CD4-positive, CD25-positive, alpha-beta regulatory T cell (primary cell): ENCODE results near the gene SYPL2. TPM values are rescaled to one million over a fixed set of nuclear protein-coding genes. Genes with fewer than 3 reads are reported as not detected.

Experiments used
- ATAC-seq, 2 donors: fragments of 150-1000 bp; cut with Tn5 transposase; one replicate each; pipeline ENCODE4 v1.10.0; 2021; ENCODE audit warnings: low read depth in 2 of 2, moderate number of reproducible peaks in 2 of 2, moderate library complexity in 1 of 2
- DNase-seq, 3 donors: peaks; one replicate each; pipeline versions ENCODE4 v3.0.0 to v3.0.0-alpha.2; 2012 to 2022; ENCODE audit warnings: mixed read lengths in 1 of 3
- H3K27ac ChIP-seq: one replicate; pipeline ENCODE4 v1.7.0; 2013; ENCODE audit warnings: mild to moderate bottlenecking, low read length; ENCODE audit not compliant: insufficient read depth, poor library complexity, severe bottlenecking
- H3K27me3 ChIP-seq: one replicate; pipeline ENCODE4 v1.7.0; 2013; ENCODE audit warnings: low read length; ENCODE audit not compliant: control insufficient read depth, insufficient read depth
- H3K36me3 ChIP-seq: one replicate; pipeline ENCODE4 v1.7.0; 2013; ENCODE audit warnings: mild to moderate bottlenecking, low read length, moderate library complexity; ENCODE audit not compliant: control insufficient read depth, insufficient read depth
- H3K4me1 ChIP-seq: 2 replicates; pipeline ENCODE4 v1.7.0; 2013; ENCODE audit warnings: mild to moderate bottlenecking, low read length; ENCODE audit not compliant: insufficient read depth, control insufficient read depth, poor library complexity, severe bottlenecking
- H3K4me3 ChIP-seq: one replicate; pipeline ENCODE4 v1.7.0; 2013; ENCODE audit warnings: low read depth, mild to moderate bottlenecking, low read length, moderate library complexity
- H3K9me3 ChIP-seq, 2 experiments: 1 replicate in 1 of 2; 2 replicates in 1 of 2; pipeline ENCODE4 v1.7.0; 2013; ENCODE audit warnings: low read length in 2 of 2, mild to moderate bottlenecking in 1 of 2, moderate library complexity in 1 of 2; ENCODE audit not compliant: control insufficient read depth in 2 of 2
- H3K27ac Mint-ChIP-seq, 3 donors: one replicate each; pipeline ENCODE4 v1.8.0; 2020 to 2022; ENCODE audit warnings: mild to moderate bottlenecking in 3 of 3, mixed read lengths in 3 of 3, moderate library complexity in 2 of 3
- H3K27me3 Mint-ChIP-seq: one replicate; pipeline ENCODE4 v1.8.0; 2022; ENCODE audit warnings: mild to moderate bottlenecking, mixed read lengths
- H3K36me3 Mint-ChIP-seq: one replicate; pipeline ENCODE4 v1.8.0; 2020; ENCODE audit warnings: mixed read lengths
- H3K4me1 Mint-ChIP-seq, 4 donors: one replicate each; pipeline ENCODE4 v1.8.0; 2020 to 2022; ENCODE audit warnings: mixed read lengths in 4 of 4, mild to moderate bottlenecking in 1 of 4
- H3K4me3 Mint-ChIP-seq, 4 donors: one replicate each; pipeline ENCODE4 v1.8.0; 2020 to 2022; ENCODE audit warnings: mild to moderate bottlenecking in 4 of 4, mixed read lengths in 4 of 4, moderate library complexity in 3 of 4
- H3K9me3 Mint-ChIP-seq, 7 donors: one replicate each; pipeline ENCODE4 v1.8.0; 2020 to 2022; ENCODE audit warnings: mixed read lengths in 7 of 7, mild to moderate bottlenecking in 3 of 7, moderate library complexity in 2 of 7
- polyA plus RNA-seq, 4 donors: library from polyadenylated mRNA; unstranded; fragments of 300-500 nt; fragmentation: Illumina TruSeq; gene quantifications; one replicate each; pipeline ENCODE4 v1.2.3, GENCODE V29; 2021
- total RNA-seq: library from RNA; stranded (reverse); gene quantifications from one replicate; pipeline ENCODE4 v1.2.3, GENCODE V29; 2022

The SYPL2 gene
- total and polyA plus RNA-seq, 5 donors from 2014 or later: not detected

DNA sequence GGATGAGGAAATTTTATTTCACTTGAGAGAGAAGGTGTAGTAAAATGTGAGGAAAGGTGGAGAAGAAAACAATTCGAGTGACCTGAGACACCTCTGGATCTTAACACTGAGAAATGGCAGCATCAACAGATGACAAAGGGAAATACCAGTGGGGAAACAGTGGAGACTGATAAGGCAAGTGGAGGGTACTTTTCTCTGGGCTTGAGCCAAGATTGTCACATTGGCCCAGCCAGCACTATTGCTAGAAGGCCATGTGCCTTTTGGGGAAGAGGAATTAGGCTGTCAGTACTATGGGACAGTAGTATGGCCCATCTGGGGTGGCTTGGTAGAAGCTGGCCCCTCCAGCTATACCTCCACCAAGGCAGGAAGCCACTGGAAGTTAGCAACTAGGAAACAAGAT, 8.4 kb downstream of the SYPL2 start:
- Histone ChIP-seq H3K4me3 (no peak overlapping the region), H3K9me3 (no peaks in the 10 kb centered on the region), H3K36me3 (no peaks in the 10 kb centered on the region), H3K27ac (no peak overlapping the region), H3K27me3 (peaks cover 27% of the 10 kb centered on the region), H3K4me1 (no peaks in the 10 kb centered on the region)
- peaks cover 0 to 8% (median 4%) of the 10 kb centered on the region in 4 donors for H3K4me1 Mint-ChIP-seq
- no peaks in the 10 kb centered on the region for H3K36me3 Mint-ChIP-seq
- H3K27me3 Mint-ChIP-seq: peaks cover 65% of the 10 kb centered on the region
- peaks cover 0 to 2% (median 0%) of the 10 kb centered on the region in 7 donors for H3K9me3 Mint-ChIP-seq
- no peak overlapping the region for H3K4me3 Mint-ChIP-seq
- no peak for ATAC-seq
- H3K27ac Mint-ChIP-seq: no peak overlapping the region
- DNase-seq: no peak

DNA sequence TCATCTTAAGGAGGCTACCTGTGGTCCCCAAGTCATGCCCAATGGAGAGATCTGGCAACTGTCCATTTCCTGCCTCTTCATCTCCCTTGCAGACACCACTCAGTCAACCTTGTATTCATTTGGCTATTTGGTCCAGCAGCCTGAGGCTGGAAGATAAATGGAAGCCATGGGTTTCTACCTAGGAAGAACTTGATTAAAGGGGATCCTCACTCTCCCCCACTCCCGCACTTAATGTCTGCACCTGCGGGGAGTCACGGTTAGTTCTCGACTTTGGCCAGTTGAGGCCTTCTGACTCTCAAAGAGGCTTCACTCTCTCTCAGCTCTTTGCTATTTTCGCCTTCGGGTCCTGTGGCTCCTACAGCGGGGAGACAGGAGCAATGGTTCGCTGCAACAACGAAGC, 8.9 kb downstream of the SYPL2 start:
- peaks cover 0 to 2% (median 0%) of the 10 kb centered on the region in 7 donors for H3K9me3 Mint-ChIP-seq
- peaks cover 21% of the 10 kb centered on the region for H3K27me3 ChIP-seq
- H3K27ac ChIP-seq: no peak overlapping the region
- H3K27ac Mint-ChIP-seq: no peak overlapping the region
- H3K4me1 Mint-ChIP-seq: peaks cover 0 to 8% (median 4%) of the 10 kb centered on the region in 4 donors
- ATAC-seq (no peak), DNase-seq (no peak)
- no peaks in the 10 kb centered on the region for H3K36me3 Mint-ChIP-seq
- H3K4me3 ChIP-seq: no peak overlapping the region
- no peaks in the 10 kb centered on the region for H3K9me3 ChIP-seq
- H3K4me1 ChIP-seq: no peaks in the 10 kb centered on the region
- H3K4me3 Mint-ChIP-seq: no peak overlapping the region
- H3K36me3 ChIP-seq: no peaks in the 10 kb centered on the region
- peaks cover 59% of the 10 kb centered on the region for H3K27me3 Mint-ChIP-seq

GRCh38 chr1:109476825-109477224, 10.5 kb downstream of the SYPL2 start:
- Histone ChIP-seq H3K4me1 (no peaks in the 10 kb centered on the region), H3K9me3 (no peaks in the 10 kb centered on the region), H3K27ac (no peak overlapping the region), H3K36me3 (no peaks in the 10 kb centered on the region), H3K4me3 (no peak overlapping the region), H3K27me3 (peaks cover 10% of the 10 kb centered on the region)
- DNase-seq (no peak), ATAC-seq (no peak)
- Mint-ChIP-seq H3K4me3 (no peak overlapping the region), H3K9me3 (peaks cover 0 to 2% (median 0%) of the 10 kb centered on the region in 7 donors), H3K27ac (no peak overlapping the region), H3K27me3 (peaks cover 47% of the 10 kb centered on the region), H3K36me3 (no peaks in the 10 kb centered on the region), H3K4me1 (peaks cover 0 to 8% (median 4%) of the 10 kb centered on the region in 4 donors)

- no peaks in the 10 kb centered on the region for H3K36me3 Mint-ChIP-seq
- DNase-seq: no peak
- no peak overlapping the region for H3K4me3 Mint-ChIP-seq
- H3K4me3 ChIP-seq: no peak overlapping the region
- ATAC-seq: no peak
- H3K27me3 Mint-ChIP-seq: peaks cover 37% of the 10 kb centered on the region
- H3K9me3 Mint-ChIP-seq: peaks cover 0 to 2% (median 0%) of the 10 kb centered on the region in 7 donors
- H3K9me3 ChIP-seq: no peaks in the 10 kb centered on the region
- no peaks in the 10 kb centered on the region for H3K36me3 ChIP-seq
- no peak overlapping the region for H3K27ac Mint-ChIP-seq
- peaks cover 0 to 14% (median 11%) of the 10 kb centered on the region in 4 donors for H3K4me1 Mint-ChIP-seq
- H3K4me1 ChIP-seq: peaks cover 1% of the 10 kb centered on the region
- H3K27me3 ChIP-seq: peaks cover 9% of the 10 kb centered on the region
- H3K27ac ChIP-seq: no peak overlapping the region
These were observed 11.5 kb downstream of the SYPL2 start for GRCh38 chr1:109477821-109478220.

DNA sequence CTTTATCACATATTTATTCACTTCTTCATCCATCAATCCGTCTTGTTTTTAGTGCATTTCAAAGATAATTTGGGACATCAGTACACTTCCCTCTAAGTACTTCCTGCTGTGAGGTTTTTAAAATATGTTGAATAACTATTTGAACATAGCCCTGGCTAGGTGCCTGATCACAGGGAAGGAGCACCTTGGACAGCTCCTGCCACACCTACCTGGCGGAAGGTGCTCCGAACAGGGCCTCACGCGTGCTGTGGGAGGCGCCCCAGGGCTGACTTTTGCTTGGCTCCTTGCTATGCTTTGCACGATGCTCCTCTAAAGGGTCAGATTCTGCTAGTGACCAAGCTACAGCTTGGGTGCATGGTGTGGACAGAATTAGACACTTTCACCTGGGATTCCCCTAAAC, 12.5 kb downstream of the SYPL2 start:
- peaks cover 0 to 23% (median 16%) of the 10 kb centered on the region in 4 donors for H3K4me1 Mint-ChIP-seq
- ATAC-seq: no peak
- H3K4me3 Mint-ChIP-seq: peak overlapping the region in 1 of 4 donors; percentile 6

GRCh38 chr1:109479311-109479710, 13.0 kb downstream of the SYPL2 start:
- DNase-seq (no peak), ATAC-seq (no peak)
- Mint-ChIP-seq H3K4me3 (no peak overlapping the region), H3K27ac (no peak overlapping the region), H3K4me1 (peaks cover 0 to 26% (median 18%) of the 10 kb centered on the region in 4 donors), H3K9me3 (peaks cover 0 to 2% (median 0%) of the 10 kb centered on the region in 7 donors), H3K36me3 (no peaks in the 10 kb centered on the region), H3K27me3 (peaks cover 34% of the 10 kb centered on the region)
- peaks cover 6% of the 10 kb centered on the region for H3K27me3 ChIP-seq
- H3K27ac ChIP-seq: no peak overlapping the region
- peaks cover 10% of the 10 kb centered on the region for H3K4me1 ChIP-seq
- H3K36me3 ChIP-seq: no peaks in the 10 kb centered on the region
- H3K4me3 ChIP-seq: no peak overlapping the region
- H3K9me3 ChIP-seq: no peaks in the 10 kb centered on the region

More for the DNA sequence above, 12.5 kb downstream of the SYPL2 start:
- Mint-ChIP-seq H3K9me3 (peaks cover 0 to 2% (median 0%) of the 10 kb centered on the region in 7 donors), H3K36me3 (no peaks in the 10 kb centered on the region), H3K27ac (no peak overlapping the region), H3K27me3 (peaks cover 34% of the 10 kb centered on the region)
- H3K27me3 ChIP-seq: peaks cover 8% of the 10 kb centered on the region
- no peak overlapping the region for H3K27ac ChIP-seq
- peaks cover 9% of the 10 kb centered on the region for H3K4me1 ChIP-seq
- H3K36me3 ChIP-seq: no peaks in the 10 kb centered on the region
- no peak overlapping the region for H3K4me3 ChIP-seq
- H3K9me3 ChIP-seq: no peaks in the 10 kb centered on the region
- peak in 2 of 3 donors; percentile 40 to 54 for DNase-seq

GRCh38 chr1:109479901-109480300, 13.6 kb downstream of the SYPL2 start:
- Mint-ChIP-seq H3K4me3 (peak overlapping the region in 1 of 4 donors; percentile 63), H3K4me1 (peaks cover 0 to 32% (median 21%) of the 10 kb centered on the region in 4 donors), H3K9me3 (peaks cover 0 to 2% (median 0%) of the 10 kb centered on the region in 7 donors), H3K36me3 (no peaks in the 10 kb centered on the region), H3K27ac (no peak overlapping the region), H3K27me3 (peaks cover 33% of the 10 kb centered on the region)
- no peak overlapping the region for H3K4me3 ChIP-seq
- no peak overlapping the region for H3K27ac ChIP-seq
- peaks cover 16% of the 10 kb centered on the region for H3K4me1 ChIP-seq
- H3K36me3 ChIP-seq: no peaks in the 10 kb centered on the region
- peaks cover 3% of the 10 kb centered on the region for H3K27me3 ChIP-seq
- no peak for ATAC-seq
- H3K9me3 ChIP-seq: no peaks in the 10 kb centered on the region
- DNase-seq: no peak

GRCh38 chr1:109481646-109482045, 15.3 kb downstream of the SYPL2 start:
- DNase-seq: no peak
- H3K27me3 Mint-ChIP-seq: peaks cover 18% of the 10 kb centered on the region
- peaks cover 4% of the 10 kb centered on the region for H3K36me3 Mint-ChIP-seq
- ATAC-seq: no peak
- no peaks in the 10 kb centered on the region for H3K9me3 Mint-ChIP-seq
- no peaks in the 10 kb centered on the region for H3K9me3 ChIP-seq
- no peak overlapping the region for H3K27ac Mint-ChIP-seq
- H3K27ac ChIP-seq: no peak overlapping the region
- peaks cover 0 to 39% (median 28%) of the 10 kb centered on the region in 4 donors for H3K4me1 Mint-ChIP-seq
- H3K27me3 ChIP-seq: no peaks in the 10 kb centered on the region
- no peaks in the 10 kb centered on the region for H3K36me3 ChIP-seq
- H3K4me3 ChIP-seq: no peak overlapping the region
- H3K4me3 Mint-ChIP-seq: peak overlapping the region in 1 of 4 donors; percentile 89
- peaks cover 20% of the 10 kb centered on the region for H3K4me1 ChIP-seq
